ENCODE data around the gene HJV. TPM values are rescaled to one million over a fixed set of nuclear protein-coding genes. Genes with fewer than 3 reads are reported as not detected.
A peak's percentile ranks its signal among the peaks of the same experiment; 100 is the strongest.

Gene HJV
- total and polyA plus RNA-seq, 2 of the 13 experiments (the other 11 are each of a cell fraction or from before 2014, with no cell fraction given): 0.18 TPM; not detected in 1

GRCh38 chr1:145985502-145986439, 35.8 kb downstream of the HJV start (continued):
- TF ChIP-seq HINFP (CRISPR knock-in tag; IDR thresholded peaks at IDR 0.05; ENCODE audit: low read depth) (no peak), NFKBIZ (CRISPR knock-in tag; IDR thresholded peaks at IDR 0.05) (no peak), ZNF607 (CRISPR knock-in tag; IDR thresholded peaks at IDR 0.05; ENCODE audit: borderline replicate concordance) (no peak), CREM (IDR thresholded peaks at IDR 0.05) (peak; percentile 23; the same call in 1 of the 2 replicates), CREM (CRISPR knock-in tag; IDR thresholded peaks at IDR 0.05) (no peak), TRIM24 (CRISPR knock-in tag; IDR thresholded peaks at IDR 0.05) (no peak), RFXANK (CRISPR knock-in tag; IDR thresholded peaks at IDR 0.05) (no peak), TEAD3 (CRISPR knock-in tag; optimal IDR thresholded peaks at IDR 0.05; ENCODE audit: borderline replicate concordance) (peak; percentile 26), GATAD1 (CRISPR knock-in tag; IDR thresholded peaks at IDR 0.05) (no peak), ZNF33A (CRISPR knock-in tag; IDR thresholded peaks at IDR 0.05; ENCODE audit: borderline replicate concordance) (no peak), DNMT3B (CRISPR knock-in tag; conservative IDR thresholded peaks at IDR 0.05) (no peak), AHDC1 (CRISPR knock-in tag; IDR thresholded peaks at IDR 0.05; ENCODE audit: borderline replicate concordance) (peak; percentile 21; the same call in 1 of the 2 replicates), FOSL1 (CRISPR knock-in tag; IDR thresholded peaks at IDR 0.05; ENCODE audit: borderline replicate concordance) (no peak), EP300 (IDR thresholded peaks at IDR 0.05; ENCODE audit: low read depth in 2 of 2, low read length in 2 of 2) (0 out of 4 replicates have a peak, but pooled peaks of 1 of the 2 experiments have one; percentile 3), EP300 (CRISPR knock-in tag; IDR thresholded peaks at IDR 0.05; ENCODE audit: borderline replicate concordance) (no peak), NR2C2 (CRISPR knock-in tag; IDR thresholded peaks at IDR 0.05; ENCODE audit: borderline replicate concordance) (no peak), ZNF281 (CRISPR knock-in tag; IDR thresholded peaks at IDR 0.05; ENCODE audit: borderline replicate concordance) (no peak), LCORL (IDR thresholded peaks at IDR 0.05) (no peak), LCORL (CRISPR knock-in tag; IDR thresholded peaks at IDR 0.05) (0 out of 2 replicates have a peak, but pooled peaks have one; percentile 62)
